Endothelial cell of umbilical vein (primary cell): ENCODE data around the gene POLA1. TPM values are rescaled to one million over a fixed set of nuclear protein-coding genes. Genes with fewer than 3 reads are reported as not detected.

Experiments used
- BruUV-seq: library from RNA; stranded (reverse); fragments of 400-500 nt; replicated peaks from 2 replicates; lab custom pipeline; 2021; lab: Mats Ljungman, UMichigan
- CTCF ChIA-PET: fragments of 300-600, 350-600 bp; sonication (Branson Sonifier 250); formaldehyde crosslinking; loops from one replicate; lab custom pipeline; 2021; ENCODE audit warnings: antibody characterized with exemption, inconsistent platforms; lab: Charles Lee
- POLR2A ChIA-PET: fragments of 300-600, 350-600 bp; sonication (Branson Sonifier 250); formaldehyde crosslinking; loops from one replicate; lab custom pipeline; 2021; ENCODE audit warnings: antibody characterized with exemption, inconsistent platforms; lab: Charles Lee
- DNase-seq: peaks from one replicate; pipeline ENCODE4 v3.0.0-alpha.2; 2011; ENCODE audit warnings: low read depth, low spot score
- FAIRE-seq: peaks from 2 replicates; lab custom pipeline; 2011; peaks lifted over from hg19 to GRCh38; lab: Jason Lieb, UNC
- H2AFZ ChIP-seq: 2 replicates; pipeline ENCODE4 v1.6.0; 2012; ENCODE audit warnings: low read depth, low read length, control low read depth, inconsistent platforms
- H3K27ac ChIP-seq: 2 replicates; pipeline ENCODE4 v1.5.1; 2011; ENCODE audit warnings: low read depth, mild to moderate bottlenecking, control low read depth, low read length, moderate library complexity; ENCODE audit not compliant: insufficient read depth
- H3K27me3 ChIP-seq, 2 experiments: 2 replicates each; pipeline versions ENCODE4 v1.6.0 to v1.6.1; 2011; ENCODE audit warnings: low read length in 2 of 2, mixed read lengths in 1 of 2; ENCODE audit not compliant: control insufficient read depth in 2 of 2, insufficient read depth in 2 of 2
- H3K36me3 ChIP-seq, 2 experiments: 2 replicates in 1 of 2; 3 replicates in 1 of 2; pipeline ENCODE4 v1.5.1; 2011; ENCODE audit warnings: low read length in 2 of 2, mild to moderate bottlenecking in 1 of 2, moderate library complexity in 1 of 2; ENCODE audit not compliant: control insufficient read depth in 2 of 2, insufficient read depth in 2 of 2; ENCODE audit errors: extremely low read depth in 1 of 2
- H3K4me1 ChIP-seq: 3 replicates; pipeline ENCODE4 v1.5.1; 2011; ENCODE audit warnings: mild to moderate bottlenecking, low read length; ENCODE audit not compliant: control insufficient read depth, insufficient read depth; ENCODE audit errors: extremely low read depth
- H3K4me2 ChIP-seq: 2 replicates; pipeline ENCODE4 v1.6.1; 2011; ENCODE audit warnings: low read length, control low read depth, mixed read lengths; ENCODE audit not compliant: insufficient read depth
- H3K4me3 ChIP-seq, 3 experiments: fragments of 200-600 bp in 1 of 3; sonication (generic), shearing (Covaris generic) in 1 of 3; replicated peaks in 1 of 3; 2 replicates each; pipeline ENCODE4 v1.5.1; 2011 to 2016; ENCODE audit warnings: control low read depth in 3 of 3, low read length in 3 of 3, mild to moderate bottlenecking in 2 of 3, inconsistent platforms in 1 of 3, low read depth in 1 of 3, moderate library complexity in 1 of 3; ENCODE audit not compliant: insufficient read depth in 1 of 3
- H3K79me2 ChIP-seq: 2 replicates; pipeline ENCODE4 v1.6.0; 2012; ENCODE audit warnings: low read length, inconsistent platforms; ENCODE audit not compliant: control insufficient read depth, insufficient read depth
- H3K9ac ChIP-seq: replicated peaks from 2 replicates; pipeline ENCODE3; 2011; ENCODE audit warnings: low read length, control low read depth; ENCODE audit not compliant: insufficient read depth; ENCODE audit errors: extremely low read depth
- H3K9me1 ChIP-seq: replicated peaks from 3 replicates; pipeline ENCODE4 v1.6.0; 2011; ENCODE audit warnings: mild to moderate bottlenecking, low read length; ENCODE audit not compliant: control insufficient read depth, insufficient read depth; ENCODE audit errors: extremely low read depth
- H3K9me3 ChIP-seq: replicated peaks from 2 replicates; pipeline ENCODE4 v1.5.1; 2012; ENCODE audit warnings: low read length, inconsistent platforms; ENCODE audit not compliant: control insufficient read depth, insufficient read depth
- H4K20me1 ChIP-seq: replicated peaks from 2 replicates; pipeline ENCODE3; 2011; ENCODE audit warnings: mild to moderate bottlenecking, low read length; ENCODE audit not compliant: control insufficient read depth, insufficient read depth; ENCODE audit errors: extremely low read depth
- EZH2 ChIP-seq: IDR thresholded peaks from 2 replicates; pipeline ENCODE4 v1.6.1; 2012; ENCODE audit warnings: borderline replicate concordance, low read depth, mild to moderate bottlenecking, moderate library complexity, low read length, inconsistent platforms; ENCODE audit not compliant: severe bottlenecking
- FOS ChIP-seq: IDR thresholded peaks from 2 replicates; pipeline ENCODE4 v1.6.1; 2011; ENCODE audit warnings: mild to moderate bottlenecking, low read length, moderate library complexity, borderline replicate concordance; ENCODE audit not compliant: insufficient read depth
- GATA2 ChIP-seq: IDR thresholded peaks from 2 replicates; pipeline ENCODE4 v1.7.0; 2011; ENCODE audit warnings: low read depth, mild to moderate bottlenecking, moderate library complexity, mixed read lengths, low read length; ENCODE audit not compliant: insufficient read length, insufficient read depth
- JUN ChIP-seq: IDR thresholded peaks from 2 replicates; pipeline ENCODE4 v1.6.1; 2011; ENCODE audit warnings: borderline replicate concordance, low read depth; ENCODE audit not compliant: insufficient read length, insufficient read depth
- MYC ChIP-seq: IDR thresholded peaks from one replicate; pipeline ENCODE4 v1.6.1; 2011; ENCODE audit warnings: mild to moderate bottlenecking, low read depth, low read length
- POLR2A ChIP-seq: IDR thresholded peaks from 2 replicates; pipeline ENCODE4 v1.6.1; 2012; ENCODE audit warnings: low read depth, mild to moderate bottlenecking, control low read depth, low read length
- POLR2AphosphoS5 ChIP-seq: IDR thresholded peaks from 2 replicates; pipeline ENCODE4 v1.6.1; 2012; ENCODE audit warnings: low read depth, mild to moderate bottlenecking, control low read depth, low read length, moderate library complexity; ENCODE audit not compliant: insufficient read depth
- dilution Hi-C: fragments of 300-500 bp; cut with MboI; formaldehyde crosslinking; loops from one replicate; pipeline ENCODE4 v1.15.0; 2019; ENCODE audit warnings: low sequenced_read_pairs; ENCODE audit not compliant: extremely low pct_ligation_motif_present
- intact Hi-C: fragments of 100-400 bp; cut with micrococcal nuclease; formaldehyde crosslinking; loops from one replicate; pipeline ENCODE4 v1.10.0; 2022
- polyA plus RNA-seq, 4 experiments: library from polyadenylated mRNA; depleted of rRNA in 3 of 4; stranded (reverse) in 3 of 4; unstranded in 1 of 4; fragments of >200 nt; gene quantifications; 2 replicates each; pipeline versions ENCODE4 v1.2.1 to v1.2.3, GENCODE V29; 2011 to 2012; ENCODE audit warnings: missing spikeins in 1 of 4
- total RNA-seq: library from RNA; stranded (reverse); gene quantifications from 2 replicates; pipeline ENCODE4 v1.2.3, GENCODE V29; 2021
- TF ChIP-seq, protein P1 (sequence below), 2 donors: IDR thresholded peaks; 1 replicate in 1 of 2; 2 replicates in 1 of 2; pipeline ENCODE4 v1.5.1; 2011; ENCODE audit warnings: low read length in 2 of 2, mild to moderate bottlenecking in 2 of 2, moderate library complexity in 2 of 2, control low read depth in 1 of 2, inconsistent platforms in 1 of 2, low read depth in 1 of 2; ENCODE audit not compliant: insufficient read depth in 1 of 2; ENCODE audit errors: extremely low read depth in 1 of 2
- TF ChIP-seq, protein P2 (sequence below): IDR thresholded peaks from 2 replicates; pipeline ENCODE4 v1.6.1; 2011; ENCODE audit not compliant: insufficient read depth, insufficient read length

Gene POLA1
- total and polyA plus RNA-seq, 2 donors (not counting 3 experiments of a cell fraction or from before 2014, with no cell fraction given): 1.8 to 18.6 TPM

- H3K27me3 ChIP-seq: no peaks in the 10 kb centered on the region
- no peaks in the 10 kb centered on the region for H3K9me1 ChIP-seq
- intact Hi-C loops (no loop called here), dilution Hi-C loops (no loop called here)
- no peak overlapping the region for H3K9ac ChIP-seq
- POLR2A ChIA-PET: no interaction called here
- CTCF ChIA-PET: interaction anchor here (1.4 kb wide), 1 partner anchor 142 kb away, joined by 3 read pairs; no protein-coding TSS in a partner anchor
- H3K36me3 ChIP-seq: no peaks in the 10 kb centered on the region
- no peak for FAIRE-seq
- no peak overlapping the region for H2AFZ ChIP-seq
- no peak for DNase-seq
- no peak overlapping the region for H3K4me2 ChIP-seq
- H3K9me3 ChIP-seq: no peaks in the 10 kb centered on the region
- H3K27ac ChIP-seq: no peak overlapping the region
- BruUV-seq: no TSS peak
- no peaks in the 10 kb centered on the region for H4K20me1 ChIP-seq
- H3K4me3 ChIP-seq: no peak overlapping the region
- H3K4me1 ChIP-seq: no peaks in the 10 kb centered on the region
- no peak for TF ChIP-seq MYC
- no peak for TF ChIP-seq JUN
- TF ChIP-seq, protein P1, sequence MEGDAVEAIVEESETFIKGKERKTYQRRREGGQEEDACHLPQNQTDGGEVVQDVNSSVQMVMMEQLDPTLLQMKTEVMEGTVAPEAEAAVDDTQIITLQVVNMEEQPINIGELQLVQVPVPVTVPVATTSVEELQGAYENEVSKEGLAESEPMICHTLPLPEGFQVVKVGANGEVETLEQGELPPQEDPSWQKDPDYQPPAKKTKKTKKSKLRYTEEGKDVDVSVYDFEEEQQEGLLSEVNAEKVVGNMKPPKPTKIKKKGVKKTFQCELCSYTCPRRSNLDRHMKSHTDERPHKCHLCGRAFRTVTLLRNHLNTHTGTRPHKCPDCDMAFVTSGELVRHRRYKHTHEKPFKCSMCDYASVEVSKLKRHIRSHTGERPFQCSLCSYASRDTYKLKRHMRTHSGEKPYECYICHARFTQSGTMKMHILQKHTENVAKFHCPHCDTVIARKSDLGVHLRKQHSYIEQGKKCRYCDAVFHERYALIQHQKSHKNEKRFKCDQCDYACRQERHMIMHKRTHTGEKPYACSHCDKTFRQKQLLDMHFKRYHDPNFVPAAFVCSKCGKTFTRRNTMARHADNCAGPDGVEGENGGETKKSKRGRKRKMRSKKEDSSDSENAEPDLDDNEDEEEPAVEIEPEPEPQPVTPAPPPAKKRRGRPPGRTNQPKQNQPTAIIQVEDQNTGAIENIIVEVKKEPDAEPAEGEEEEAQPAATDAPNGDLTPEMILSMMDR (IDR thresholded peaks at IDR 0.05; ENCODE audit: extremely low read depth in 1 of 2, insufficient read depth in 1 of 2, low read depth in 1 of 2, low read length in 2 of 2): no peak
- no peak for TF ChIP-seq POLR2AphosphoS5
- TF ChIP-seq FOS: no peak
- no peak for TF ChIP-seq GATA2
- TF ChIP-seq, protein P2, sequence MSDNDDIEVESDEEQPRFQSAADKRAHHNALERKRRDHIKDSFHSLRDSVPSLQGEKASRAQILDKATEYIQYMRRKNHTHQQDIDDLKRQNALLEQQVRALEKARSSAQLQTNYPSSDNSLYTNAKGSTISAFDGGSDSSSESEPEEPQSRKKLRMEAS: no peak
- no peak for TF ChIP-seq POLR2A
- TF ChIP-seq EZH2: no peak
- no peaks in the 10 kb centered on the region for H3K79me2 ChIP-seq
Observed at GRCh38 chrX:24981030-24981429, 287.3 kb downstream of the POLA1 start.
